ENCODE data around the gene USHBP1. TPM values are rescaled to one million over a fixed set of nuclear protein-coding genes. Genes with fewer than 3 reads are reported as not detected.

Gene USHBP1
- total and polyA plus RNA-seq, 2 of the 13 experiments (the other 11 are each of a cell fraction or from before 2014, with no cell fraction given), result 0.15 to 1.5 TPM

GRCh38 chr19:17303167-17303939 is 38.8 kb upstream of the USHBP1 start, which contains the start of gene ABHD8 (continued):
- TF ChIP-seq TRAFD1 (CRISPR knock-in tag; IDR thresholded peaks at IDR 0.05; ENCODE audit: borderline replicate concordance), result no peak
- TF ChIP-seq ZNF513 (CRISPR knock-in tag; conservative IDR thresholded peaks at IDR 0.05), result no peak
- TF ChIP-seq NFIB (CRISPR knock-in tag; IDR thresholded peaks at IDR 0.05; ENCODE audit: borderline replicate concordance), result no peak
- TF ChIP-seq NPAS2 (CRISPR knock-in tag; IDR thresholded peaks at IDR 0.05; ENCODE audit: borderline replicate concordance), result no peak
- TF ChIP-seq HBP1 (CRISPR knock-in tag; IDR thresholded peaks at IDR 0.05; ENCODE audit: low read depth), result no peak
- no peak for TF ChIP-seq EEA1 (CRISPR knock-in tag; IDR thresholded peaks at IDR 0.05; ENCODE audit: borderline replicate concordance)
- no peak for TF ChIP-seq ZNF878 (CRISPR knock-in tag; IDR thresholded peaks at IDR 0.05)
- TF ChIP-seq ZNF33A (CRISPR knock-in tag; IDR thresholded peaks at IDR 0.05; ENCODE audit: borderline replicate concordance), result no peak
- no peak for TF ChIP-seq ZNF75D (CRISPR knock-in tag; IDR thresholded peaks at IDR 0.05; ENCODE audit: borderline replicate concordance)
- peak; percentile 36 for TF ChIP-seq TEAD3 (CRISPR knock-in tag; optimal IDR thresholded peaks at IDR 0.05; ENCODE audit: borderline replicate concordance)
- peak; percentile 41 for TF ChIP-seq ASH2L (IDR thresholded peaks at IDR 0.05; ENCODE audit: insufficient read length, low read depth, low read length)
- TF ChIP-seq SALL2 (CRISPR knock-in tag; IDR thresholded peaks at IDR 0.05), result no peak
- TF ChIP-seq ZFAT (CRISPR knock-in tag; conservative IDR thresholded peaks at IDR 0.05), result no peak
- TF ChIP-seq EZH2 (conservative IDR thresholded peaks at IDR 0.05; ENCODE audit: low read depth, low read length), result no peak
- TF ChIP-seq MYC (CRISPR knock-in tag; IDR thresholded peaks at IDR 0.05; ENCODE audit: borderline replicate concordance), result peak; percentile 58; the same call in 1 of the 2 replicates
- peak; percentile 87 for TF ChIP-seq PHF8 (CRISPR knock-in tag; IDR thresholded peaks at IDR 0.05)
- TF ChIP-seq ESRRA (CRISPR knock-in tag; IDR thresholded peaks at IDR 0.05; ENCODE audit: low read depth), result 0 out of 2 replicates have a peak, but pooled peaks have one; percentile 26
- TF ChIP-seq AKNA (CRISPR knock-in tag; IDR thresholded peaks at IDR 0.05; ENCODE audit: borderline replicate concordance), result no peak
- peak; percentile 79 for TF ChIP-seq POLR2G (IDR thresholded peaks at IDR 0.05; ENCODE audit: low read depth, low read length)

Measured in HepG2 (cell line).